ENCODE data around the gene LENG8. TPM values are rescaled to one million over a fixed set of nuclear protein-coding genes. Genes with fewer than 3 reads are reported as not detected.

LENG8 gene
- total and polyA plus RNA-seq, 2 of the 8 experiments (the other 6 are each of a cell fraction or from before 2014, with no cell fraction given): 62.2 to 108 TPM

DNA sequence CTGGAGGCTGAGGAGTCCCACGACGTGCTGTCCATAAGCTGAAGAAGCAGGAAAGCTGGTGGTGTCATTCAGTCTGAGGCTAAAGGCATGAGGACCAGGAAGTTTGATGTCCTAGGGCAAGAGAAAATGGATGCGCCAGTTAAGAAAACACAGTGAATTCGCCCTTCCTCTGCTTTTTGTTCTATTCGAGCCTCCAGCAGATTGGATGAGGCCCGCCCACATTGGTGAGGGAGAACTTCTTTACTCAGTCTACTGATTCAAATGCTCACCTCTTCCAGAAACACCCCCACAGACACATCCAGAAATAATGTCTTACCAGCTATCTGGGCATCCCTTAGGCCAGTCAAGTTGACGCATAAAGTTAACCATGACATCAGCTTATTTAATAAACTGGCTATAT is 41.2 kb upstream of the LENG8 start (continued):
- TF ChIP-seq PHF8 (conservative IDR thresholded peaks at IDR 0.05; ENCODE audit: low read depth, low read length): no peak

All from H1 (cell line).